Measurements from ENCODE around the gene HAO2.

- TF ChIP-seq CTCF (IDR thresholded peaks at IDR 0.05; ENCODE audit: insufficient read depth, low read depth, low read length): no peak
- TF ChIP-seq EZH2 (IDR thresholded peaks at IDR 0.05; ENCODE audit: insufficient read depth, low read length): no peak
Observed at GRCh38 chr1:119368554-119368953, at the start of gene HAO2.
